ENCODE data around the gene PEX26. TPM values are rescaled to one million over a fixed set of nuclear protein-coding genes. Genes with fewer than 3 reads are reported as not detected.
"Not testable (repeated sequence)": the region's sequence is repeated elsewhere in the genome, so short reads cannot be mapped to it uniquely, and the experiment has no call there.

The PEX26 gene
- total and polyA plus RNA-seq, 2 donors (not counting 1 experiment from before 2014, with no cell fraction given): 10.9 to 33.4 TPM

- H3K27ac ChIP-seq (ENCODE audit: low read length in 2 of 2): no peak overlapping the region
- no peaks in the 10 kb centered on the region for H3K27me3 Mint-ChIP-seq
- 100% methylated on average over 1 of the region's 5 CpGs for WGBS (ENCODE audit: insufficient coverage)
- H3K9ac ChIP-seq (ENCODE audit: low read length): no peak overlapping the region
- no peak overlapping the region for H3K27ac Mint-ChIP-seq
- intact Hi-C loops (cut with micrococcal nuclease): no loop called here
- no peaks in the 10 kb centered on the region for H3K9me3 Mint-ChIP-seq (ENCODE audit: insufficient read depth)
- ChIA-PET CTCF (no interaction called here), POLR2A (no interaction called here)
- DNase-seq (no peak), ATAC-seq (ENCODE audit: low read depth) (no peak)
- TF ChIP-seq EZH2 (IDR thresholded peaks at IDR 0.05; ENCODE audit: borderline replicate concordance, insufficient read depth, low read depth, low read length, poor library complexity, severe bottlenecking) (no peak), CTCF (IDR thresholded peaks at IDR 0.05) (no peak)
- H3K4me3 Mint-ChIP-seq: no peak overlapping the region
- peaks cover 0 to 2% of the 10 kb centered on the region in 2 experiments for H3K36me3 ChIP-seq (replicated peaks in 1 of 2; ENCODE audit: control extremely low read depth in 1 of 2, control insufficient read depth in 1 of 2, extremely low read depth in 1 of 2, insufficient read depth in 2 of 2, low read length in 1 of 2)
- H3K79me2 ChIP-seq (ENCODE audit: control insufficient read depth, insufficient read depth, low read length): no peaks in the 10 kb centered on the region
- H4K20me1 ChIP-seq (ENCODE audit: control insufficient read depth, insufficient read depth, low read length, poor library complexity, severe bottlenecking): no peaks in the 10 kb centered on the region
- H3K9me3 ChIP-seq (ENCODE audit: control extremely low read depth in 1 of 3, control insufficient read depth in 2 of 3, insufficient read depth in 1 of 3, low read length in 2 of 3): no peaks in the 10 kb centered on the region
- no peak overlapping the region for H3K4me3 ChIP-seq (ENCODE audit: control extremely low read depth in 1 of 5, extremely low read depth in 1 of 5, insufficient read depth in 1 of 5, low read depth in 2 of 5, low read length in 4 of 5)
- no peaks in the 10 kb centered on the region for H3K27me3 ChIP-seq (replicated peaks in 1 of 4; ENCODE audit: control extremely low read depth in 1 of 4, control insufficient read depth in 3 of 4, insufficient read depth in 4 of 4, low read length in 3 of 4)
- no peak overlapping the region for H3K4me2 ChIP-seq (replicated peaks; ENCODE audit: low read depth, low read length, poor library complexity, severe bottlenecking)
- H3K4me1 Mint-ChIP-seq: peaks cover 10% of the 10 kb centered on the region
- H2AFZ ChIP-seq (ENCODE audit: insufficient read depth, low read depth, low read length, poor library complexity, severe bottlenecking): no peak overlapping the region
- peaks cover 2 to 3% of the 10 kb centered on the region in 2 donors for H3K4me1 ChIP-seq (ENCODE audit: control insufficient read depth in 2 of 2, insufficient read depth in 2 of 2, low read length in 2 of 2)
These were observed 44.3 kb downstream of the PEX26 start for GRCh38 chr22:18121954-18122554.

- H4K20me1 ChIP-seq (ENCODE audit: control insufficient read depth, insufficient read depth, low read length, poor library complexity, severe bottlenecking); H3K4me3 Mint-ChIP-seq; POLR2A ChIA-PET; DNase-seq; H3K9ac ChIP-seq (ENCODE audit: low read length); H2AFZ ChIP-seq (ENCODE audit: insufficient read depth, low read depth, low read length, poor library complexity, severe bottlenecking); ATAC-seq (ENCODE audit: low read depth); H3K9me3 ChIP-seq (ENCODE audit: control extremely low read depth in 1 of 3, control insufficient read depth in 2 of 3, insufficient read depth in 1 of 3, low read length in 2 of 3); H3K27ac ChIP-seq (ENCODE audit: low read length in 2 of 2); intact Hi-C loops (cut with micrococcal nuclease); H3K4me1 ChIP-seq (ENCODE audit: control insufficient read depth in 2 of 2, insufficient read depth in 2 of 2, low read length in 2 of 2); H3K27ac Mint-ChIP-seq; H3K79me2 ChIP-seq (ENCODE audit: control insufficient read depth, insufficient read depth, low read length); H3K9me3 Mint-ChIP-seq (ENCODE audit: insufficient read depth); H3K4me1 Mint-ChIP-seq; H3K36me3 ChIP-seq (replicated peaks in 1 of 2; ENCODE audit: control extremely low read depth in 1 of 2, control insufficient read depth in 1 of 2, extremely low read depth in 1 of 2, insufficient read depth in 2 of 2, low read length in 1 of 2); H3K4me2 ChIP-seq (replicated peaks; ENCODE audit: low read depth, low read length, poor library complexity, severe bottlenecking); H3K4me3 ChIP-seq (ENCODE audit: control extremely low read depth in 1 of 5, extremely low read depth in 1 of 5, insufficient read depth in 1 of 5, low read depth in 2 of 5, low read length in 4 of 5); H3K27me3 ChIP-seq (replicated peaks in 1 of 4; ENCODE audit: control extremely low read depth in 1 of 4, control insufficient read depth in 3 of 4, insufficient read depth in 4 of 4, low read length in 3 of 4); H3K27me3 Mint-ChIP-seq: not testable (repeated sequence)
- WGBS (ENCODE audit: insufficient coverage): 97% methylated on average over 16 of the region's 19 CpGs
- CTCF ChIA-PET: interaction anchor here (0.7 kb wide), 1 partner anchor 48 kb away, joined by 4 read pairs; no protein-coding TSS in a partner anchor
These were observed 45.8 kb downstream of the PEX26 start for GRCh38 chr22:18123476-18124025.

Data from B cell (primary cell).